HG02759 (cell line): ENCODE results near the gene POU2F3.

Experiments used
- ATAC-seq: cut with Tn5 transposase; IDR thresholded peaks from one replicate; pipeline ENCODE4 v1.9.1; 2021; ENCODE audit warnings: mild to moderate bottlenecking, moderate library complexity; ENCODE audit not compliant: unreplicated experiment

POU2F3 gene

DNA sequence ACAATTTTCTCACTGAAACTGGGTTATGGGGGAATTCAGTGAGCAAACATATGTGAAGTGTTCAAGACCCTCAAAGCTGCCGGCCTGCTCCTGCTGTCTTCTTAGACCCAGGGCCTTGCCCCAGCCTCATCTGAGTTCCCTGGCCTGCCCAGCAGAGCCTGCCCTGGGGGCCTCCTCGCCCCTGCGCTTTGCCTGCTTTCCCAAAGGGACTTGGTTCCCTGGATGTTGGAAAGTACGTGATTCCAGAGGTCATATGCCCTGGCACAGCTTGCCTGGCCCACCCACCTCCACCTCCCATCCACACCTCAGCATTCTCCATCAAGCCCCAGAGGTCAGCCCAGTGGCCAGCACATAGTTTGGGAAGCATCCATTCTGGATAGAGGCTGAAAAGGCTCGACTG, 13.7 kb upstream of the POU2F3 start:
- ATAC-seq: no peak

DNA sequence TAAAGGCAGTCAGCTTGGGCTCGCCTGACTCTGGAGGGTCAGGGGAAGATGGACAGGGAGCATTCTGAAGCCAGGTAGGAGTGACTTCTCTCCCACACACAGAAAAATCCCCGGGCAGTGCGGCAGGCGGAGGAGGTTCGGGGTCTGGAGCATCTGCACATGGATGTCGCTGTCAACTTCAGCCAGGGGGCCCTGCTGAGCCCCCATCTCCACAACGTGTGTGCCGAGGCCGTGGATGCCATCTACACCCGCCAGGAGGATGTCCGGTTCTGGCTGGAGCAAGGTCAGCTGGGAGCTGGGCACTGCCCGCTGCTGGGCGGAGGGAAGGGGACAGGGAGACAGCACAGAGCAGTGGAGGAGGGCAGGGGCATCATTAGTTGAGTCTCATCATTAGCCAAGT, 13.2 kb upstream of the POU2F3 start:
- ATAC-seq: no peak

DNA sequence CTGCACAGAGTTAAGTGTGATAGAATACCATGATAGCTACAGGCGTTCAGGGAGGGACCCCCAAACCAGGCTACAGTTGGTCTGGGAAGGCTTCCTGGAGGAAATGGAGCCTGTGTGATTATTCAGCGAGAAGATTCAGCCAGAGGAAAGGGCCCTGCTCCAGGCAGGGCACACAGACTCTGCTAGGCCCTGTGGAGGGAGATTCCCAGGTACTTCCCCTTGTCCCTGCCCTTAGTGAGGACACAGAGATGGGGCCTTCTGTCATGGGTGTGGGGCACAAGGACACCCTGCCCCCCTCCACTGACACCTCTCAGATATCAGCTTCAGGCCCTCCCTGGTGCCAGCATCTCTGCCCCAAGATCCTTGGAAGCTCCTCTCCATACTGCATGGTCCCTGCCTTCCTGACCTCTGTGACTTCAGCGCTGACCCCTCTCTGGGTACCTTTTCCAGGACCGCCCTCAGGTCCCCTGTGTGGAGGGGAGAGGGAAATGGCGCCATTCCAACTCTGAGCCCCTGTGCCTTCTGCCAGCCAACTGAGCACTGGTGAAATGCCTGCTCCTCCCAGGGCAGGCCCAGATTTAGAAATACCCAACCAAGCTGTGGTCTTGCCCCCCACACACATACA, 12.6 kb upstream of the POU2F3 start:
- ATAC-seq: no peak

DNA sequence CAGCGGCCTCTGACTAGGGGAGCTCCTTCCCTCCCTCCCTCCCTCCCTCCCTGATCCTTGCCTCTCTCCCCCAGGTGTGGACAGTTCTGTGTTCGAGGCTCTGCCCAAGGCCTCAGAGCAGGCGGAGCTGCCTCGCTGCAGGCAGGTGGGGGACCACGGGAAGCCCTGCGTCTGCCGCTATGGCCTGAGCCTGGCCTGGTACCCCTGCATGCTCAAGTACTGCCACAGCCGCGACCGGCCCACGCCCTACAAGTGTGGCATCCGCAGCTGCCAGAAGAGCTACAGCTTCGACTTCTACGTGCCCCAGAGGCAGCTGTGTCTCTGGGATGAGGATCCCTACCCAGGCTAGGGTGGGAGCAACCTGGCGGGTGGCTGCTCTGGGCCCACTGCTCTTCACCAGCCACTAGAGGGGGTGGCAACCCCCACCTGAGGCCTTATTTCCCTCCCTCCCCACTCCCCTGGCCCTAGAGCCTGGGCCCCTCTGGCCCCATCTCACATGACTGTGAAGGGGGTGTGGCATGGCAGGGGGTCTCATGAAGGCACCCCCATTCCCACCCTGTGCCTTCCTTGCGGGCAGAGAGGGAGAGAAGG, 11.1 kb upstream of the POU2F3 start:
- ATAC-seq: no peak

DNA sequence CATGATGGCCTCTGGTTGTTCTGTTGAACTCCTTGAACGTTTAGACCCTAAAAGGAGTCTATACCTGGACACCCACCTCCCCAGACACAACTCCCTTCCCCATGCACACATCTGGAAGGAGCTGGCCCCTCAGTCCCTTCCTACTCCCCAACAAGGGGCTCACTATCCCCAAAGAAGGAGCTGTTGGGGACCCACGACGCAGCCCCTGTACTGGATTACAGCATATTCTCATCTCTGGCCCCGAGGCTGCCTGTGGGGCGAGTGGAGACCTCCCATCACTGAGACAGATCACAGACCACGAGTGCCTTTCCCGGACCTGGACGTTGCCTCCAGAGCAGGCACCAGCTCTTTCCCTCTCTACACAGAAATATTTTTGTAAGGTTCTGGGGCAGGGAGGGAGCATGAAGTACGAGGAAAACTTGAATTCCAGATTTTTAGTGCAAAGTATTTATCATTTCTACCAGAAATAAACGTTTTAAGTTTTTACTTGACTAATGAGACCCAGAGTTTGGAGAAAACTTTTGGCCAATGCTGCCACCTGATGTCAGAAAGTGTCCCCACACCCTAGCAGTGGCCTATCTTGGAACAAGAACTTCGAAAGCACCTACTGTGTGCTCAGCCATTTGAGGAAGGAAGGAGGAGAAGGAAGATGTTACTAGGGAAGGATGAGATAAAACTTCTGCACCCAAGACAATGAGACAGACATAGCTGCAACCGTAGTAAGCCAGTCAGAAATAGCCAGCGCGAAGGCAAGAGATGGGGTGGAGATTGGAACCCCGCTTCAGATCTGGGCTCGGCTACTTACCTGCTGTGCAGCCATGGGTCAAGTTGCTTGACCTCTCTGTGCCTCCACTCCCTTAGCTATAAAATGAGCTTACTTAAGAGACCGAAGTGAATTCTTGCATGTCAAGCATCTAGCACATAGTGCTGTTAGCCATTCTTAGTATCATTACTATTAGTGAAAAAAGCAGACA, 10.2 kb upstream of the POU2F3 start:
- no peak for ATAC-seq

DNA sequence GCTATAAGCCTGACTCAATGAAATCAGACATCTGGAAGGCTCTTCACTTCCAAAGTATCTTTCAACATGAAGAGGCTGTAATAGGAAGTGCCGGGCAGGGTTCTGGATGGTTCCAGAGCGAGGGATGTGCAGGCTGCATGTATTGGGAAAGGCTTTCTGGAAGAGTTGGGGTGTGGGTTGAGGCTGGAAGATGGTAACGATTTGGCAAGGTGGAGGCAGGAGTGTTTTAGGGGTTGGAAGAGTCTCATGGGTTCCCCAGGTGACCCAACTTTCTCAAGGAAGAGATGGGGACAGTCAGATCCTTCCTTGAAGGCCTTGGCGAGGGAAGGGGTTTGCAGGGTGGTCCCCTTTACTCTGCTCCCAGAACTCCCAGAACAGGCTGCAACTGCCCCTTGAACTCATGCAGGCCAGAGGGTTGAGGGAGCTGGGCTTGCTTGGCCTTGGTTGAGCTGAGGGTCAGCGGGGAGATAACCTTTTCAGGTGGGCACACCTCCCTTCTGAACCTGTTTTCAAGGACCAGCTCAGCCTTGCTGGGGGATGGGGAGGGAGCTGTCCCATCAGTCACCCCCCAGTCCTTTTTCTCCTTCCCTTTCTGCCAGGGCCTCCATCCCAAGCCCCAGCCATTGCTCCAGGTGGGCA, 9.4 kb upstream of the POU2F3 start:
- no peak for ATAC-seq

DNA sequence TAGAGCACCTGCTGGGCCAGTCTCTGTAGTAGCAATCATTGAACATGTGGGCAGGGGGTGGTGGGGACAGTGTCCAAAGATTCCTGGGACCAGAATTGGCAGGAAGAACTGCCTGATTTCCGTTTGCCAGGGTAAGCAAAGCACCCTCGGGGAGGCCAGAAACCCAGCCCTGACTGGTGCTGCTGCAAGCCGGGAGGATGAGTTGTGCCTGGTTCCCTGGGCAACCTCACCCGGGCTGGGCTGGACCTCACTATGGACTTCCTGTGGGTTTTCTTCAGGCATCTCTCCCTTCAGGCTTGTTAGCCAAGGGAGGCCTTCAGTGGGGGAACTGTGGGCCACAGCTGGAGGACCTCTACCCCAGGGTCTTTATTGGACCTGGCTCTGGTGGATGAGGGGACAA, 8.0 kb upstream of the POU2F3 start:
- ATAC-seq: no peak

DNA sequence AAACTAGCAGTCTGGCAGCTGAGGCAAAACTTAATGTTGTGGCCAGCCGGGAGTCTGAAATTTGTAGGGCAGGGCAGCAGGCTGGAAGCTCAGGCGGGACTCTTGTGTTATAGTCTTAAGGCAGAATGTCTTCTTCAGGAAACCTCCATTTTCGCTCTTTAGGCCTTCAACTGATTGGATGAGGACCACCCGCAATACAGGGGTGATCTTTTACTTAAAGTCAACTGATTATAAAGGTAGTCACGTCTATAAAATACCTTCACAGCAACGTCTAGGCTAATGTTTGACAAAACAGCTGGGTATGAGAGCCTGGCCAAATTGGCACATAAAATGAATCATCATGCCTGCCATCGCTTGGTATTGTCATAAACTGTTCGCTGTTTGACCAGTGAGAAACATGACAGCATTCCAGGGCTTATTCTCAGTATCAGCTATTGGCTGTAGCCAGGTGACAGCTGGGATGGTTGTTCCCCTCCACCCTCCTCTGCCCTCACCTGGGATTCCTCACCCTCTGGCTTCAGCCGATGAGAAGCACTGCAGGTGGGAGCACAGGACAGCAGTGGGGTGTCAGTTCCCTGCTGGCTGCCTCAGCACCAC, 6.6 kb upstream of the POU2F3 start:
- ATAC-seq: no peak

DNA sequence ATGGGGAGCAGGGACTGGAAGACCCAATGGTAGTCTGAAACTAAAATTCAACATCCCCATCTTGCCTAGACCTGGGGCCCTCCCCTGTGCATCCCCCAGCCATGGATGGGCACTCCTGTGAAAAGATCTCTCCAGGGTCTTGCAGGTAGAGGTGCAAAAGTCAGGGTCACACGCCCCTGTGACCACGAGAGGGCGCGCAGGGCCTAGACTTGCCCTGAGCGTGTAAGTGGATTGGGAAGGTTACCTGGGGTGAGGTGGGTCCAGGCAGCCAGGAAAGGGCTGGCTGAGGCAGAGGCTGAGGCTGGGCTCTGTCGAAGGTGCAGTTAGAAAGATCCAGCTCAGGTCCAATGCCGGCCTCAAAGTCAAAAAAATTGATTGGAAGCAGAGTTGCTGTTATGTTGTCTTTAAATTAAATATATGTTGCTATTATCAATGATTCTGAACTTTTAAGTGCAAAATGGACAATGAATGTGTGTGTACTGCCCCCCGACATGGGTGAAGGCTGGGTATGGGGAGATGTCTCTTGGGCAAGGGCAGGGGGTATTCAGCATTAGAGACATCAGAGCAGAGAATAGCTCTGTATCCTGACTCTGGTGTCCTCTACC, 4.8 kb upstream of the POU2F3 start:
- ATAC-seq: no peak

DNA sequence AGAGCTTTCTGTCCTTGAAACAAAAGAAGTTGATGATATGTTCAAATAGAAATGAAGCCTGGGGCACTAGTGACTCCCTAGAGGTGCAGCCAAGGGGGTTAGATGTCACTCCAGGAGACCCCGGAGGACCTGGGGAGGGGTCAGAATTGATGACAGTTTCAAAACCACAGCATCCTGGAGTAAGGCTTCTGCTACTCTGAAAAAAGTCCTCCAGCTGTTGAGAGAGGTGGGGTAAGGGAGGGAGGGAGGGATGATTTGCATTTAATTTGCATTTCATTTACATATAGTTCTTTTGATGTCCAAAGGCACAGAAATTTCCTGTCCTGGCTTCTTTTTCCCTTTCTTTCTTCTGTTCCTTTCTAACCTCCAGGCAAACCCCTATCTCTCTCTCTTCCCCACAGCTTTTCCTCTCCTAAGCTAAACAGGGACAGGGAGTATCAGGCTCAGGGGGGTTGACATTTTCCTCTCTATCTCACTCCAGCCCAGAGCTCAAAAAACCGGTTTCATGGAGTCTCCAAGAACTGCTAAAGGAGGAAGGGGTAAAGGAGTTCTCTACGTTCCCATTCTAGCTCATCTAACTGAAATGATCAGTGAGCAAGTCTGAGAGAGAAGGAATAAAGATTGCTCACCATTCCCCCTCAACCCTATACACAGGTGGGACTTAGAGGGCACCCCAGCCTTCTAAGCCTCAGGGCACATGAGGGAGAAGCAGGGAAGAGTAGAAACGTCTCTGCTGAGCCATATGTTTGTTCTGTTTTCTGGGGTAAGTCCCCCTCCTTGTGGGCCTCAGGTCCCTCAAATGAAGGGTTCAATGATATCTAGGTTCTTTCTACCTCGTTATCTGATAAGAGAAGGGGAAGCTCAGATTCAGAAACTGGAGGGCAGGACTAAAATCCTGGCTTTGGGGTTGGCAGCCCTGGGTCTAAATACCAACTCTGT, 3.5 kb upstream of the POU2F3 start:
- ATAC-seq: no peak

DNA sequence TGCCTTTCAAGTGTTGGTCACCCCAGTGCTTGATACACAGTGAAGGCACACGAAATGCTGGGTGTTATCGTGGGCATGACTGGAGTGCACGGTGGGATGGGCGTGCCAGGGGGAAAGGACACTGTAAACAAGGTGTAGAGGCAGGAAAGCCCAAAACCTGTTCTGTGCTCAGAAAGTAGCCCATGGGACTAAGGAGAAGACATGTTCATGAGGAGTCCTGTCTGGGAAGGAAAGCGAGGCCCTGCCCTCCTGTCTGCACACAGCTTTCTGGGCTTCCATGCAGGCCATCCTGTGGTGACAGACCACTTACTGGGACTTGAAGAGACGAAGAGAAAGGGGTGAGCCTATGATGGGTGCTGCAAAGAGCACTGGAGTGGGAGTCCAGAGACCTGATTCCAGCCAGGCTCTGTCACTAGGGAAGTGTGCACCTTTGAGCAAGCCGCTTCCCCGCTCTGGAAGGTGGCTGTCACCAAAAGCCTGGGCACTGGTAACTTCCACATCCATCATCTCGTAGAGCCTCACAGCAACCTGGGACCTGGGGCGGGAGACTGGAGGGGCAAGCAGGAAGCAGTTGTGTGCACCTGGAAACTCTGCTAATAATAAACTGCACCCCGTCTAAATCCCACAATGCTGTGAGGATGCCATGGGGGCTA, 846 bp upstream of the POU2F3 start:
- no peak for ATAC-seq

DNA sequence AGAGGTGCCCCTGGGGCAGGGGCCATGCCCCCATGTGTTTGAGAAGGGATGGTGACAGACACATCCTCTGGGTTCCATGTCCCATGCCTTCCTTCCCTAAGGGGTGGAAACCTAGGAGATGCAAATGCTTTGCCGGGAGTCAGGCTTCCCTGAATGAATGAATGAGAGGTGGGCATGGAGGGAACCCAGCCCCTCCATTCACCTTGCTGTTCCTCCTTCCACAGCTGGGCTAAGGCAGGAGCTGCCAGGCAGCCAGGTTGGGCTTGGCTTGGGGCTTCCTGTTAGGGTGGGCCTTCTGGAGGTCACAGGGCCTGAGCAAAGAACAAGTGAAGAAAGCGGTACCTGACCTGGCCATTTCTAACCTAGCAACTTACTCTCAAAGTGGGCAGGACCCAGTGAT, 926 bp downstream of the POU2F3 start:
- no peak for ATAC-seq

DNA sequence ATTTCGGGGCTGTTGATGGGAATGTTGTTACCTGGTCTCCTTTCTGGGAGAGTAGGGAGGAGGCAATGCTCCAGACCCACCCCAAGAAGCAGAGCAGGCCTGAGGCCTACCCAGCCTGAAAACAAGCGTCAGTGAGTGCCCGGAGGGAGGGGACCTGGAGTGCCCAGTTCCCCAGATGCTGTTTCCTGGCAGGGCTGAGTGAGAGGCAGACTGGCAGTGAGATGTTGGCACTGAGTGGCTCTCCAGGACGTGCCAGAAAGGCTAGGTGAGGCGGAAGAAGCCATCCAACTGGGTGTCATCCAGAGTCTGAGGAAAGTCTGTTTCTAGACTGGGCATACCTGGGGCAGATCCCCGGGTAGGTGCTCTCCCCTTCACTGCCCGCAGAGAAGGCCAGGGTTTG, 1.3 kb downstream of the POU2F3 start:
- no peak for ATAC-seq

DNA sequence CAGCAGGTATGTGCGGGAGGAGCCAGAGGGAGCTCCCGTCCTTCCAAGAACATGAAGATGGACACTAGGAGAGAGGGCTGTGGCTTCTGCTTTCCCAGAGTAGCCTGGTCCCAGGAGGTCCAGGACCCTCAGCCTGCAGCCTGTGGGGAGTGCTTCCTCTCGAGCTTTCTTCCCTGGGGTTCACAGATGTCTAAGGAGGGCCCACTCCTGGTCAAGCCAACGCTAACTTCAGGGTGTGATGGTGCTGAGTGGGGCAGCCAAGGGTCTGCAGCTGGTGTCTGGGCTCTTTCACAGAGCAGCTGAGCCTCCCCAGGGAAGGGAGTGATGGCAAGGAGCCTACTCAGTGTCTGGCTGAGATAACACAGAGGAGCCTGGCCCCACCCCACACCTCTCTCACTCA, 3.3 kb downstream of the POU2F3 start:
- ATAC-seq: no peak

DNA sequence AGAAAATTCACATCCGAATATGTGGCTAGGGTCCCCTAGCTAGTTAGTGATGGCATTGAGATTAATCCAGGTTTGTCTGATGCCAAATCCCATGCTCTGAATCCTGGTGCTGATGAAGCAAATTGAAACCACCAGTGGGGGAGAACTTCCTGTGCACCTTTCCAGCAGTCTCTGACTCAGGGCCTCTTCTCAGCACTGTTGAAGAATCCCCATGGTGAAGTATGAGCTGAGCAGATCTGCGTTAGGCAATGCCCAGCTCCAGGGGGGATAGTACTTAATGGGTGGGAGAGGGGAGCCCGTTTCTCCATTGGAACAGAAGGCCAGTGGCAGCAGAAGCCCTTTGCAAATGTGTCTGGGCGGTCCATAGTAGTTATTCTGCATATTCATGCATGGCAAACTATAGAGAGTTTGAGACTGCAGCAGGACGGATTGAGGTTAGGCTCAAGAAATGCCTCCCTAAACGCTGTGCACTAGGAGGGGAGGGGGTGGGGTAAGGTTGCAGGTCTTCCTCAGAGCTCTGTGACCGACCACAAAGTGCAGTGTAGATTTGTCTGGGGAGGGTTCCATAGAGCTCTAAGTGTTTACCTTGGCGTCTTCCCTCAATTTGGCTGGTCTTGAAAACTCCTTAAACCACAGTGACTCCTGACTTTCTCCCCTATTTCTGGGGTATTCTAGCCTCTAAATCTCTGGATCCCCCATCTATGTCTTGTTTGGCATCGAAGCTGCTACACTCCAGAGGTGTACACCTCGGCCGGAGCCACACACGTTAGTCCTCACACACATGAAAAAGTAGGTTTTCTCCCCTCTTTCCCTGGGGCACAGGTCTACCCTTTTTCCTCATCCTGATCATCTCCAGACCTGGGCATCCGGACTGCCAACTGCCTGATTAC, 4.8 kb downstream of the POU2F3 start:
- no peak for ATAC-seq

DNA sequence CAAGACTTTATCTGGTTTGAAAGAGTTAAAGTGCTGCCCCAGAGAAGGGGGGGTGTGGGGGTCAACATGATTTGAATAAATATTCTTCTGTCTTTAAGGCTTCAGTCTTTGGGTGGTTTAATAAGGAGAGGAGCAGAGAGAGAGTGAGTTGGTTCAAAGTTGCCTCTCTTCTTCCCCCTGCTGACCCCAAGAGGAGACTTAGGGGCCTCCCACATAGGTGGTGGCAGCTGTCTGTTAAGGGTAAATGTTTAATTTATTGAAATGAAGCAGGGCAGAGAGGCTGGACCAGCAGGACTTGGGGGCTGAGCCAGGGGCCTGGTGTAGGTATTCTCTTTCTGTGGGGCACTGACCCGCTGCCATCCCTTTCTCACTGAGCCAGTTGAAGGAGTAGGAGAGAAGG, 5.5 kb downstream of the POU2F3 start:
- ATAC-seq: no peak

DNA sequence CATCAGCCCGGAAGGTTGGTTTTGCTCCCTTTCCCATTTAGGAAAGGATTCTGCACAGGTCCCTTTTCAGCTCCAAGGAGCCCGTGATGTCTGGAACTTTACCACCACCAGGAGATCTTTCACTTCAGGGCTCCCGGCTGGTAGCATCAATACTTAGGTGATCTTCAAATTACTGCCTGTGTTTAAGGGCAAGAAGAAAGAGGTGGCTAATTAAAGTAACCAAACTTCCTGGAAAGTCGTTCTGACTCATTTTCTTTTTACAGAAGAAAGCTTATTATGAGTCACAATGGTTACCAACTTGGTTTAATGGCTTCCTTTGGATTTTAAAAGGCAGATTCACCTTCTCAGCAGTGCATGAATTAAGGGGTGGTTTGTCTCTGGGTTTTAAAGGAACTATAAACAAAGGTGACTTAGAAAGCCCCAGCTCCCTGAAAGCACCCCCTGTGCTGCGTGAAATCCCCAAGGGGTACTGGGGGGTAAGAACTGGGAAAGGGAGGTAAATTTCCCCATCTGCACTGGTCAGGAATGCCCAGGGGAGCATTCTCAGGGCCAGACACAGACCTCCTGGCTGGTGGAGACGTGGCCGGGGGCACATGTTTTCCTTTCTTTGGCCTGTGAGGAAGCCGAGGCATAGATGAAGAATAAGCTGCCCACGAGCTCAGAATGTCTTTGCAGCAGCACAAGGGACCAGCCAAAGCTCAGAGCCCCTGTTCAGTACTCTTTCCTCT, 8.8 kb downstream of the POU2F3 start:
- peak; percentile 43 for ATAC-seq
